Measurements from ENCODE around the gene AKR1B15.
A peak's percentile ranks its signal among the peaks of the same experiment; 100 is the strongest.
"Not testable (repeated sequence)": the region's sequence is repeated elsewhere in the genome, so short reads cannot be mapped to it uniquely, and the experiment has no call there.

Gene AKR1B15

DNA sequence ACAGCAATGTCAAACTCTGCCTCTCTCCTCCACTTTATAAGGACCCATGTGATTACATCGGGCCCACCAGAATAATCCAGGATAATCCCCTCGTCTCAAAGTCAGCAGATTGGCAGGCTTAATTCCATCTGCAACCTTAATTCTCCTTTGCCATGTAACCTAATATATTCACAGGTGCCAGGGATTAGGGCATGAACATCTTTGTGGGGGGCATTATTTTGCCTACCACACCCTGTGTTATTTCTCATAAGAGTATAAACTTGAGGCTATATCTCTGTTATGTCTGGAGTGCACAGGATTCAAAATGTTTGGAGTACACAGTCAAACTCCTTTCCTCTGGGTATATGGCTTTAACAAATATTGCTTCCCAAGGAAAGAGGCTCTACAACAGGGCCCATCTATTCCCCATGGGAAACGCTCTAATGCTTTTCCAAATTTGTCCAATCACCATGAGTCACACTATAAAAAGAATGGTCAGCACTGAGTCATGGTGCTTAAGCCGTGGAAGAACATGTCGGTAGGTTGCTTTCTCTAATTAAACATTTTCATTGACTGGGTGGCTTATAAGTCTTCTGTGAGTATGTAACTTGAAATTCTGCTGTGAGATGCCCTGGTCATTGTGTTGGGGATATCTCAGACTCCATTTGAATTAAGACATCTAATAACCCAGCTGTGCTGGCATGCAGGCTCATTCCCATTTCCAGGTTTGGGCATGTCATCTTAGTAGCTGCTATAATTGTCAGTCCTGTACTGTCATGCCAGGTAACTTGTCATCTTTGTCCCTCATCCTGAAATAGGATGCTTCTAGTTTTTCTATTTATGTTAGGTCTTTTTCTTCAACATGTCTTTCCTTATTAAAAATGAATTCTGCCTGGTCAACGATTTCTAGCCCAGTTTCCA is 33.1 kb upstream of the AKR1B15 start:
- no peak overlapping the region; the same call in 1 of the 2 replicates for H3K4me3 ChIP-seq (ENCODE audit: low read depth, low read length)
- TF ChIP-seq, protein P1, sequence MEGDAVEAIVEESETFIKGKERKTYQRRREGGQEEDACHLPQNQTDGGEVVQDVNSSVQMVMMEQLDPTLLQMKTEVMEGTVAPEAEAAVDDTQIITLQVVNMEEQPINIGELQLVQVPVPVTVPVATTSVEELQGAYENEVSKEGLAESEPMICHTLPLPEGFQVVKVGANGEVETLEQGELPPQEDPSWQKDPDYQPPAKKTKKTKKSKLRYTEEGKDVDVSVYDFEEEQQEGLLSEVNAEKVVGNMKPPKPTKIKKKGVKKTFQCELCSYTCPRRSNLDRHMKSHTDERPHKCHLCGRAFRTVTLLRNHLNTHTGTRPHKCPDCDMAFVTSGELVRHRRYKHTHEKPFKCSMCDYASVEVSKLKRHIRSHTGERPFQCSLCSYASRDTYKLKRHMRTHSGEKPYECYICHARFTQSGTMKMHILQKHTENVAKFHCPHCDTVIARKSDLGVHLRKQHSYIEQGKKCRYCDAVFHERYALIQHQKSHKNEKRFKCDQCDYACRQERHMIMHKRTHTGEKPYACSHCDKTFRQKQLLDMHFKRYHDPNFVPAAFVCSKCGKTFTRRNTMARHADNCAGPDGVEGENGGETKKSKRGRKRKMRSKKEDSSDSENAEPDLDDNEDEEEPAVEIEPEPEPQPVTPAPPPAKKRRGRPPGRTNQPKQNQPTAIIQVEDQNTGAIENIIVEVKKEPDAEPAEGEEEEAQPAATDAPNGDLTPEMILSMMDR (IDR thresholded peaks at IDR 0.05; ENCODE audit: insufficient read depth, low read length, missing control alignments) = no peak
- POLR2A ChIA-PET = no interaction called here
- DNase-seq (ENCODE audit: low read depth, low spot score) = peak; percentile 59
- CTCF ChIA-PET = interaction anchor here (0.8 to 9.8 kb wide), 31 partner anchors 8 to 115 kb away, joined by 3 to 417 read pairs (median 12); partner anchors contain the start of genes AKR1B1, AKR1B10 and AKR1B15

DNA sequence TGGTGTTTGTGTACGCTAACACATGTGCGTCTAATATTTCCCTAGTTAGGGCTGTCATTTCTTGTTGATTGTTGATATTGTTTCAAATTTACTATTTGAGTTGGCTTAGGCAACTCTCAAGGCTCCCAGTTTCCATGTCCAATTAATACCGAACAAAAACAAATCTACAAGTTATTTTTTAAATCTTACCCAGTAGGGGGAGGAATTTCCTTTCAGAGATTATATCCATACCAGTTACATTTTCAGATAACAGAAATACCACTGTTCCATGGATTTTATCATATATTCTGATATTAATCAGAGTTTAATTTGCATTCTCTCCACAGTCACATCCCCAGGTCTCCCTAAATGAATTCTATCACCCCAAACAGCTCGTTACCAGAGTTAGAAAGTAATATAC is 28.8 kb upstream of the AKR1B15 start:
- H3K4me3 ChIP-seq (ENCODE audit: low read depth, low read length) = no peak overlapping the region
- ChIA-PET CTCF (interaction anchor here (0.7 to 6.9 kb wide), 15 partner anchors 9 to 93 kb away, joined by 3 to 71 read pairs (median 4); partner anchors contain the start of gene AKR1B15), POLR2A (no interaction called here)
- no peak for DNase-seq (ENCODE audit: low read depth, low spot score)
- TF ChIP-seq, protein P1 (IDR thresholded peaks at IDR 0.05; ENCODE audit: insufficient read depth, low read length, missing control alignments) = no peak

DNA sequence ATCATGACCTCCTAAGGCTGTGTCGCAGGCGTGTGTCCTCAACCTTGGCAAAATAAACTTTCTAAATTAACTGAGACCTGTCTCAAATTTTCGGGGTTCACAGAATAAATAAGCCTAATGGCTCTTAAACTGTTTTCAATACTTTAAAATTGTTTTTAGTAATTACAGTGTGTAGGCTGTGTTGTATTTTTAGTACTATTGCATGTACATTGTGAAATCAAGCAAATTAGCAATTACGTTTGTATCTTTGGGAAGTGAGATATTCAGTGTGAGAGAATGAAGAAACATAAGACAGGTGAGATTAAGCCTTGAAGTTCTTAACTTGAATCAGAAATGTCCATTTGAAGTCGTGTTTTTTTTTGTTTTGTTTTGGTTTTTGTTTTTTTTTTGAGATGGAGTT is 26.3 kb upstream of the AKR1B15 start:
- TF ChIP-seq, protein P1 (IDR thresholded peaks at IDR 0.05; ENCODE audit: insufficient read depth, low read length, missing control alignments) = no peak
- CTCF ChIA-PET = interaction anchor here (1.1 to 6.9 kb wide), 6 partner anchors 8 to 90 kb away, joined by 4 to 71 read pairs (median 5); partner anchors contain the start of gene AKR1B15
- no peak overlapping the region for H3K4me3 ChIP-seq (ENCODE audit: low read depth, low read length)
- POLR2A ChIA-PET = no interaction called here
- no peak for DNase-seq (ENCODE audit: low read depth, low spot score)

DNA sequence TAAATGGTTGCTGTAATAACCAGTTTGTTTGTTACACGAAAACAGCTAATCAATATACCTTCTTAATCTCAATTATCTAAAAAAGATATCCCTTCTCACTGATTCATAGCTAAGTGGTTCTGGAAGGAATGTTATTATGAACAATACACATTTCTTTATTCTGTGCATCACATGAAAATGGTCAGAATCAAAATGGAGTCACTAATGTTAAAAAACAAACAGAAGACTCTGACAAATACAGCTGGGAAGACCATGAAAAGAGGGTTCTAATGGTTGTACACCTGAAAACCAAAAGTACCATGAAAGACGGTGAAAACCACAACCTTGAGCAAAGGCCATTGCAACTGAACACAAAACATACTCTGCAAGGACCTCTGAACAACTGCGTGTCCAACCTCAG is 23.5 kb upstream of the AKR1B15 start:
- H3K4me3 ChIP-seq (ENCODE audit: low read depth, low read length); POLR2A ChIA-PET; DNase-seq (ENCODE audit: low read depth, low spot score): not testable (repeated sequence)
- CTCF ChIA-PET = interaction anchor here (1.1 to 3.0 kb wide), 8 partner anchors 9 to 93 kb away, joined by 3 to 11 read pairs (median 7); no protein-coding TSS in a partner anchor

DNA sequence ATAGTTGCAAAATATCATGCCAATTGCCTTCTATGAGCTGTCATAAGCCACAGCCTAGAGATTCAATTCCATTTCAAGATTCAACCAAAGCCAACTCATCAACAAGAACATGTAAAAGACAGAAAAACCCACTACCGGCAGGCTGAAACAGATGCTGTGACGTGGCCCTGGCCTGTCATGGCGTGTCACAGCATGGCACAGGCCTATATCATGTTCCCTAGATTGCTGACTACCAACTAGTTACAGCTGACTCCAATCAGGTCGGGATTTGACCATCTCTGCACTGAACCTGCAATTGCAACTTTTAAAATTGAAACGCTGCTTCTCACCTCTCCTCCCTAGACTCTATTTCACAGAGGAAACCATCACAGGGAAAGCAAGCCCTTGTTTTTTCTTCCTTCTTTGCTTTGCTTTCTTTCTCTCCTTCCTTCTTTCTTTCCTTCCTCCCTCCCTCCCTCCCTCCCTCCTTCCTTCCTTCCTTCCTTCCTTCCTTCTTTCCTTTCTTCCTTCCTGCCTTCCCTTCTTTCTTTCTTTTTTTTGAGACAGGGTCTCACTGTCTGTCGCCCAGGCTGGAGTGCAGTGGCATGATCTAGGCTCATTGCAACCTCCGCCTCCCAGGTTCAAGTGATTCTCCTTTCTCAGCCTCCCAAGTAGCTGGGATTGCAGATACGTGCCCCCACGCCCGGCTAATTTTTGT is 22.2 kb upstream of the AKR1B15 start:
- CTCF ChIA-PET = interaction anchor here (1.4 to 2.0 kb wide), 7 partner anchors 9 to 94 kb away, joined by 3 to 14 read pairs (median 8); no protein-coding TSS in a partner anchor
- DNase-seq (ENCODE audit: low read depth, low spot score); H3K4me3 ChIP-seq (ENCODE audit: low read depth, low read length); POLR2A ChIA-PET: not testable (repeated sequence)

DNA sequence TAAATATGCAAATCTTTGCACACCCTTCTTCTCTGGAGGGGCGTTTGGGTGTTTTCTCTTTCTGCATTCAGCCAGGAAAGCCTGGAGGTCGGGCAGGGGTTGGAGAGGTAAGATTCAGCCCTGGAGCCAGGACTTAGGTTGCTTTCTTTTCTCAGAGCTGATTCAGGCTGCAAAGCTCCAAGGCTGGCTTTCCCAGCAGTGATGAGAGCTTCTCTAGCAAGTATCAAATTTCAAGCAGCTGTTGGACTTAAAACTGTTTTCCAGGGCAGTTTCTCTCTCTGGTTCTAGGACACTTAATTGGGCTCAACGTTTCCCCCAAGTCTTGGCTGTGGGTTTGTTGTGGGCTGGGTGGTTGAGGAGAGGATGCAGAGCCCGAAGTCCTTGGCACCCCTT is 20.9 kb upstream of the AKR1B15 start:
- peak; percentile 64 for DNase-seq (ENCODE audit: low read depth, low spot score)
- TF ChIP-seq, protein P1 (IDR thresholded peaks at IDR 0.05; ENCODE audit: insufficient read depth, low read length, missing control alignments) = no peak
- H3K4me3 ChIP-seq (ENCODE audit: low read depth, low read length) = peak overlapping the region; percentile 33; the same call in 1 of the 2 replicates
- CTCF ChIA-PET = interaction anchor here (0.6 to 2.0 kb wide), 11 partner anchors 8 to 95 kb away, joined by 3 to 14 read pairs (median 3); no protein-coding TSS in a partner anchor
- POLR2A ChIA-PET = interaction anchor here (0.7 kb wide), 1 partner anchor 62 kb away, joined by 3 read pairs; no protein-coding TSS in a partner anchor

DNA sequence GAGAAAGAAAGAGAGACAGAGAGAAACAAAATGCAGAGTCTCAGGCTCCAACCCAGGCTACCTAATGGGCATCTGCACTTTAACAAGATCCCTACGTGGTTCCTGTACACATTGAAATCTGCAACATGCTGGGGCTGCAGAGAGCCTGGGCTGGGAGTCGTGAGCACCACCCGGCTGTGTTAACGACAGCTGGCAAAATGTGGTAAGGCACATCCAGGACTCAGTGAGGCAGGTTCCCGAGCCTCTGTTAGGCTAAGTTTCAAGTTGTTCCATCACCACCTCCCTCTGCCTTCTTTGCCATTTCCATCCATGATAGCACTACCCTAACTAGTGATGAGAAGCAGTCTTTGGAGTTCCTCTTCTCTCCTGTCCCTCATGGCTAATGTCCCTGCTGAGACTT is 20.2 kb upstream of the AKR1B15 start:
- H3K4me3 ChIP-seq (ENCODE audit: low read depth, low read length) = no peak overlapping the region
- DNase-seq (ENCODE audit: low read depth, low spot score) = no peak
- CTCF ChIA-PET = interaction anchor here (1.1 to 8.2 kb wide), 4 partner anchors 12 to 24 kb away, joined by 3 to 57 read pairs (median 8); no protein-coding TSS in a partner anchor
- POLR2A ChIA-PET = no interaction called here
- TF ChIP-seq, protein P1 (IDR thresholded peaks at IDR 0.05; ENCODE audit: insufficient read depth, low read length, missing control alignments) = no peak
